ENCODE measurements around the gene RIC3. TPM values are rescaled to one million over a fixed set of nuclear protein-coding genes. Genes with fewer than 3 reads are reported as not detected.

RIC3 gene
- total RNA-seq, 3 donors from 2014 or later: 1.5 to 16.4 (median 2.0) TPM

- Histone ChIP-seq H3K4me3 (no peak overlapping the region), H3K4me1 (ENCODE audit: low read depth) (no peaks in the 10 kb centered on the region), H3K36me3 (ENCODE audit: low read depth) (no peaks in the 10 kb centered on the region), H3K9me3 (no peaks in the 10 kb centered on the region)
- DNase-seq (no peak), ATAC-seq (no peak)
- intact Hi-C loops (cut with DNase I, micrococcal nuclease): no loop called here
- TF ChIP-seq CTCF (IDR thresholded peaks at IDR 0.05): no peak
Observed at GRCh38 chr11:8186429-8186828, 17.6 kb upstream of the RIC3 start.

GRCh38 chr11:8183111-8183510 is 14.3 kb upstream of the RIC3 start:
- no peak for ATAC-seq
- H3K4me3 ChIP-seq: no peak overlapping the region

GRCh38 chr11:8180469-8180868 is 11.6 kb upstream of the RIC3 start:
- no peak overlapping the region for H3K4me3 ChIP-seq
- no peak for DNase-seq
- intact Hi-C loops (cut with DNase I, micrococcal nuclease): no loop called here
- H3K9me3 ChIP-seq: no peaks in the 10 kb centered on the region
- H3K4me1 ChIP-seq (ENCODE audit: low read depth): no peaks in the 10 kb centered on the region
- ATAC-seq: no peak
- no peak for TF ChIP-seq CTCF (IDR thresholded peaks at IDR 0.05)
- H3K36me3 ChIP-seq (ENCODE audit: low read depth): no peaks in the 10 kb centered on the region

More at GRCh38 chr11:8183111-8183510, 14.3 kb upstream of the RIC3 start:
- no peak for TF ChIP-seq CTCF (IDR thresholded peaks at IDR 0.05)
- H3K36me3 ChIP-seq (ENCODE audit: low read depth): no peaks in the 10 kb centered on the region
- H3K9me3 ChIP-seq: no peaks in the 10 kb centered on the region
- intact Hi-C loops (cut with DNase I, micrococcal nuclease): no loop called here
- no peaks in the 10 kb centered on the region for H3K4me1 ChIP-seq (ENCODE audit: low read depth)
- no peak for DNase-seq

GRCh38 chr11:8178297-8178696 is 9.5 kb upstream of the RIC3 start:
- intact Hi-C loops (cut with DNase I, micrococcal nuclease): no loop called here
- Histone ChIP-seq H3K4me1 (ENCODE audit: low read depth) (no peaks in the 10 kb centered on the region), H3K4me3 (no peak overlapping the region), H3K36me3 (ENCODE audit: low read depth) (no peaks in the 10 kb centered on the region), H3K9me3 (no peaks in the 10 kb centered on the region)
- ATAC-seq: no peak
- no peak for DNase-seq
- no peak for TF ChIP-seq CTCF (IDR thresholded peaks at IDR 0.05)

- Histone ChIP-seq H3K9me3 (no peaks in the 10 kb centered on the region), H3K4me3 (no peak overlapping the region), H3K4me1 (ENCODE audit: low read depth) (no peaks in the 10 kb centered on the region), H3K36me3 (ENCODE audit: low read depth) (no peaks in the 10 kb centered on the region)
- intact Hi-C loops (cut with DNase I, micrococcal nuclease): no loop called here
- no peak for TF ChIP-seq CTCF (IDR thresholded peaks at IDR 0.05)
- DNase-seq (no peak), ATAC-seq (no peak)
Observed at GRCh38 chr11:8177136-8177535, 8.3 kb upstream of the RIC3 start.

GRCh38 chr11:8167796-8168195 is 1.0 kb downstream of the RIC3 start:
- H3K36me3 ChIP-seq (ENCODE audit: low read depth): no peaks in the 10 kb centered on the region
- H3K9me3 ChIP-seq: no peaks in the 10 kb centered on the region
- TF ChIP-seq CTCF (IDR thresholded peaks at IDR 0.05): no peak
- DNase-seq (no peak), ATAC-seq (no peak)
- H3K4me1 ChIP-seq (ENCODE audit: low read depth): no peaks in the 10 kb centered on the region
- no peak overlapping the region for H3K4me3 ChIP-seq
- intact Hi-C loops (cut with DNase I, micrococcal nuclease): no loop called here
